SK-N-SH treated with all-trans-retinoic acid at 6 μM for 48 hours (cell line): ENCODE results near the gene CDKN2B-AS1.

Experiments used
- ATAC-seq: fragments of 200-7000 bp; cut with Tn5 transposase; 3 replicates; pipeline ENCODE4 v1.9.1; 2020; ENCODE audit warnings: mild to moderate bottlenecking, moderate library complexity
- ARNTL ChIP-seq: fragments of 450-650 bp; formaldehyde crosslinking; IDR thresholded peaks from 2 replicates; pipeline ENCODE4 v1.5.0; 2020; ENCODE audit warnings: low read depth, mild to moderate bottlenecking, moderate library complexity, borderline replicate concordance
- BACH2 ChIP-seq: fragments of 250-450 bp; sonication (Bioruptor Pico); IDR thresholded peaks from 2 replicates; pipeline ENCODE4 v1.9.0; 2021; ENCODE audit warnings: mild to moderate bottlenecking, borderline replicate concordance
- CSDC2 ChIP-seq: fragments of 250-450 bp; sonication (Bioruptor Pico); IDR thresholded peaks from 2 replicates; pipeline ENCODE4 v1.5.0; 2020; ENCODE audit warnings: mild to moderate bottlenecking, moderate library complexity
- ESRRG ChIP-seq: fragments of 250-450 bp; sonication (Bioruptor Pico); IDR thresholded peaks from 2 replicates; pipeline ENCODE4 v1.6.1; 2021; ENCODE audit warnings: mild to moderate bottlenecking
- GLIS3 ChIP-seq: fragments of 250-450 bp; sonication (Bioruptor Pico); IDR thresholded peaks from 2 replicates; pipeline ENCODE4 v1.5.0; 2020; ENCODE audit warnings: mild to moderate bottlenecking, moderate library complexity
- ISL1 ChIP-seq: fragments of 250-450 bp; sonication (Bioruptor Pico); IDR thresholded peaks from 2 replicates; pipeline ENCODE4 v2.1.2; 2022; ENCODE audit warnings: mild to moderate bottlenecking, moderate library complexity
- OSR1 ChIP-seq: fragments of 250-450 bp; sonication (Bioruptor Pico); IDR thresholded peaks from 2 replicates; pipeline ENCODE4 v1.8.0; 2022; ENCODE audit warnings: moderate library complexity, mild to moderate bottlenecking, inconsistent platforms
- PPARA ChIP-seq: fragments of 250-450 bp; sonication (Bioruptor Pico); IDR thresholded peaks from 2 replicates; pipeline ENCODE4 v1.5.0; 2020; ENCODE audit warnings: mild to moderate bottlenecking, borderline replicate concordance
- RARB ChIP-seq: fragments of 250-450 bp; sonication (Bioruptor Pico); IDR thresholded peaks from 2 replicates; pipeline ENCODE4 v1.8.0; 2021; ENCODE audit warnings: mild to moderate bottlenecking, moderate library complexity
- SNAI2 ChIP-seq: fragments of 250-450 bp; sonication (Bioruptor Pico); IDR thresholded peaks from 2 replicates; pipeline ENCODE4 v1.5.0; 2020; ENCODE audit warnings: mild to moderate bottlenecking, moderate library complexity
- TCF4 ChIP-seq: fragments of 250-450 bp; sonication (Bioruptor Pico); IDR thresholded peaks from 2 replicates; pipeline ENCODE4 v1.8.0; 2021; ENCODE audit warnings: mild to moderate bottlenecking, moderate library complexity, borderline replicate concordance
- ZC3H10 ChIP-seq: fragments of 250-450 bp; sonication (Bioruptor Pico); IDR thresholded peaks from 2 replicates; pipeline ENCODE4 v1.5.1; 2021; ENCODE audit warnings: mild to moderate bottlenecking, moderate library complexity
- ZFP3 ChIP-seq: fragments of 250-450 bp; sonication (Bioruptor Pico); IDR thresholded peaks from 2 replicates; pipeline ENCODE4 v1.5.0; 2020; ENCODE audit warnings: mild to moderate bottlenecking, moderate library complexity
- ZFP30 ChIP-seq: fragments of 450-650 bp; formaldehyde crosslinking; IDR thresholded peaks from 2 replicates; pipeline ENCODE4 v1.5.0; 2022; ENCODE audit warnings: mild to moderate bottlenecking, moderate library complexity
- ZNF565 ChIP-seq: fragments of 450-650 bp; formaldehyde crosslinking; conservative IDR thresholded peaks from 2 replicates; pipeline ENCODE4 v1.5.0; 2020; ENCODE audit warnings: low read depth, mild to moderate bottlenecking, moderate library complexity
- ZNF8 ChIP-seq: fragments of 450-650 bp; formaldehyde crosslinking; IDR thresholded peaks from 2 replicates; pipeline ENCODE4 v1.5.0; 2020; ENCODE audit warnings: mild to moderate bottlenecking, moderate library complexity
- TF ChIP-seq, protein P1 (sequence below): fragments of 250-450 bp; sonication (Bioruptor Pico); IDR thresholded peaks from 2 replicates; pipeline ENCODE4 v1.5.1; 2020; ENCODE audit warnings: low read depth, mild to moderate bottlenecking, moderate library complexity
- TF ChIP-seq, protein P2 (sequence below): fragments of 250-450 bp; sonication (Bioruptor Pico); IDR thresholded peaks from 2 replicates; pipeline ENCODE4 v1.5.1; 2021; ENCODE audit warnings: mild to moderate bottlenecking, moderate library complexity
- TF ChIP-seq, protein P3 (sequence below): fragments of 250-450 bp; sonication (Bioruptor Pico); IDR thresholded peaks from 2 replicates; pipeline ENCODE4 v1.5.0; 2020; ENCODE audit warnings: mild to moderate bottlenecking, moderate library complexity

The CDKN2B-AS1 gene

DNA sequence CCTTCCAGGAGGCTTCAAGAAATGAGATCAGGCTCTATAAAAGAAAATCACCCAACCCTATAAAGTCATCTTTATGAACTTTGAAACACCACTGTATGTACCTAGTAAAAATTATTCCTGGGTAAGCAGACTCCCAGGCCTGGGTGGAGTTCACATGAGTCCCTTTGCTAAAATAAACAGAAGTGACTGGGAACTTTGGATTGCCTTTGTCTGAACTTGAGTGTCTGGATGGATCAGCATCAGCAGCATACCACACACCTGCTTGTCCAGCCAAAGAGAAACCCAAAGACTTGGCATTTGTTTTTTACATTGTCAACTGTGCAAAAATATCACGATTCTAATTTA is 94.1 kb downstream of the CDKN2B-AS1 start:
- no peak for ATAC-seq
- TF ChIP-seq, protein P1, sequence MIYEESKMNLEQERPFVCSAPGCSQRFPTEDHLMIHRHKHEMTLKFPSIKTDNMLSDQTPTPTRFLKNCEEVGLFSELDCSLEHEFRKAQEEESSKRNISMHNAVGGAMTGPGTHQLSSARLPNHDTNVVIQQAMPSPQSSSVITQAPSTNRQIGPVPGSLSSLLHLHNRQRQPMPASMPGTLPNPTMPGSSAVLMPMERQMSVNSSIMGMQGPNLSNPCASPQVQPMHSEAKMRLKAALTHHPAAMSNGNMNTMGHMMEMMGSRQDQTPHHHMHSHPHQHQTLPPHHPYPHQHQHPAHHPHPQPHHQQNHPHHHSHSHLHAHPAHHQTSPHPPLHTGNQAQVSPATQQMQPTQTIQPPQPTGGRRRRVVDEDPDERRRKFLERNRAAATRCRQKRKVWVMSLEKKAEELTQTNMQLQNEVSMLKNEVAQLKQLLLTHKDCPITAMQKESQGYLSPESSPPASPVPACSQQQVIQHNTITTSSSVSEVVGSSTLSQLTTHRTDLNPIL, result no peak

DNA sequence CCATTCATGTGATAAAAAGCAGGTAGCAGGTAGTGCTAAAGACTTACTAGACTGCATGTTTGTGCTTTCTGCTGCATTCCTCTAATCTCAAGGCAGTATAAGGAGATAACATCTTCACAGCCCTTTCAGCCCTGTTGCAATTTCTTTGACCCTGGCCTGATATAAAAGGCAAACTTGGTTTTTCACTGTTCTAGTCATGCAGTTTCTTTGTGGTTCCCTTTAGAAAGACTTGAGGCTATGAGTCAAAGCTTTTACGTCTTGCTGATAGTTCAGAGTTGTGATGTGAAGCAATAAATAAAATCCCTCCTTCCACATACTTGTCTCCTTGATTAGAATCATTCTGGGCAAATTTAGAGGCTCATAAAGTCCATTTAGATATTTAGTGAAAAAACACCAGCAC is 103.1 kb downstream of the CDKN2B-AS1 start:
- TF ChIP-seq ZC3H10 (CRISPR knock-in tag) (0 out of 2 replicates have a peak, but pooled peaks have one; percentile 39), ISL1 (CRISPR knock-in tag) (peak; percentile 75), ZFP30 (CRISPR knock-in tag) (no peak)
- peak; percentile 86 for ATAC-seq

DNA sequence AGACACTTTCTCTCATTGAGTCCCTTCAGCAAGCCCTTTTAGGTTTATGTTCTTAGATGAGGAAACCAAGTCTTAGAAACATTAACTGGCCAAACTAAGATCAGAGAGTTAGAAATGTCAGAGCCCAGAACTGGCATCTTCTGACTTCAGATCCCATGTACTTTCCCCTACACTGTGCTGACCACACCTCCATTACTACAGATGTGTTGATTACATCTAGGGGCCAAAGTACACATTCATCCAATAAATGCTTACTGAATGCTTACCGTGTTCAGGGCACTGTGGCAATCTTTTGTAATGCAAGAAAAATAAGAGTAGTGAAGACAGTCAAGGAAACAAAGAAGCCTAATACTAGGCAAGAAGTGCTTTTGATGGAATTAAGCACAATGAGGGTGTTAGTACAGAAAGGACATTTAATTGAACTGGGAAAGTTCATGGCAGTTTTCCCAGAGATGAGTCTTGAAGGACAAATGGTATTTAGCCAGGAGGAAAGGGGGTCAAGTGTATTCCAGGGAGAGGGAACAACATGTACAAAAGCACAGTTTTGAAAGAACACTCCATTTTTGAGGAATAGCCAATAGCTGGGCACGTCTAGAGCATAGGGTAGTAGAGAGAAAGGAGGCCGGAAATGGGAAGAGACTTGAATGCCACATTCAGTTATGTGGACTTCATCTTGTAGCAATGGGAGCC is 104.2 kb downstream of the CDKN2B-AS1 start:
- TF ChIP-seq RARB (CRISPR knock-in tag) (no peak), ZNF565 (no peak), SNAI2 (no peak), CSDC2 (CRISPR knock-in tag) (no peak), ZFP30 (CRISPR knock-in tag) (no peak), ZFP3 (CRISPR knock-in tag) (no peak), ARNTL (CRISPR knock-in tag) (no peak), PPARA (CRISPR knock-in tag) (no peak)
- TF ChIP-seq, protein P2, sequence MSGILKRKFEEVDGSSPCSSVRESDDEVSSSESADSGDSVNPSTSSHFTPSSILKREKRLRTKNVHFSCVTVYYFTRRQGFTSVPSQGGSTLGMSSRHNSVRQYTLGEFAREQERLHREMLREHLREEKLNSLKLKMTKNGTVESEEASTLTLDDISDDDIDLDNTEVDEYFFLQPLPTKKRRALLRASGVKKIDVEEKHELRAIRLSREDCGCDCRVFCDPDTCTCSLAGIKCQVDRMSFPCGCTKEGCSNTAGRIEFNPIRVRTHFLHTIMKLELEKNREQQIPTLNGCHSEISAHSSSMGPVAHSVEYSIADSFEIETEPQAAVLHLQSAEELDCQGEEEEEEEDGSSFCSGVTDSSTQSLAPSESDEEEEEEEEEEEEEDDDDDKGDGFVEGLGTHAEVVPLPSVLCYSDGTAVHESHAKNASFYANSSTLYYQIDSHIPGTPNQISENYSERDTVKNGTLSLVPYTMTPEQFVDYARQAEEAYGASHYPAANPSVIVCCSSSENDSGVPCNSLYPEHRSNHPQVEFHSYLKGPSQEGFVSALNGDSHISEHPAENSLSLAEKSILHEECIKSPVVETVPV (CRISPR knock-in tag), result no peak
- TF ChIP-seq, protein P1, result no peak
- no peak for ATAC-seq

DNA sequence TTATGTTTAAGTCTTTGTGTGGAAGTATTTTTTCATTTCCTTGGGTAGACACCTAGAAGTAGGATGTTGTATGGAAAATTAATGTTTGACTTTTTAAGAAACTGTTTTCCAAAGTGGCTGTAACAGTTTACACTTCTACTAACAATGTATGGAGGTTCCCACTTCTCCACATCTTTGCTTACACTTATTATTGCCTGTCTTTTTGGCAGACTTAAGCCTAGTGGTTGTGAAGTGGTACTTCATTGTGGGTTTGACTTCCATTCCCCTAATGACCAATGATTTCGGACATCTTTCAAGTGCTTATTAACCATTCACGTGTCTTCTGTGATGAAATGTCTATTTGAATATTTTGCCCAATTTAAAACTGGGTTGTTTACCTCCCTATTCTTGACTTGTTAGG is 106.0 kb downstream of the CDKN2B-AS1 start:
- no peak for ATAC-seq
- TF ChIP-seq ZFP30 (CRISPR knock-in tag), result no peak
- no peak for TF ChIP-seq ZC3H10 (CRISPR knock-in tag)
- TF ChIP-seq, protein P3, sequence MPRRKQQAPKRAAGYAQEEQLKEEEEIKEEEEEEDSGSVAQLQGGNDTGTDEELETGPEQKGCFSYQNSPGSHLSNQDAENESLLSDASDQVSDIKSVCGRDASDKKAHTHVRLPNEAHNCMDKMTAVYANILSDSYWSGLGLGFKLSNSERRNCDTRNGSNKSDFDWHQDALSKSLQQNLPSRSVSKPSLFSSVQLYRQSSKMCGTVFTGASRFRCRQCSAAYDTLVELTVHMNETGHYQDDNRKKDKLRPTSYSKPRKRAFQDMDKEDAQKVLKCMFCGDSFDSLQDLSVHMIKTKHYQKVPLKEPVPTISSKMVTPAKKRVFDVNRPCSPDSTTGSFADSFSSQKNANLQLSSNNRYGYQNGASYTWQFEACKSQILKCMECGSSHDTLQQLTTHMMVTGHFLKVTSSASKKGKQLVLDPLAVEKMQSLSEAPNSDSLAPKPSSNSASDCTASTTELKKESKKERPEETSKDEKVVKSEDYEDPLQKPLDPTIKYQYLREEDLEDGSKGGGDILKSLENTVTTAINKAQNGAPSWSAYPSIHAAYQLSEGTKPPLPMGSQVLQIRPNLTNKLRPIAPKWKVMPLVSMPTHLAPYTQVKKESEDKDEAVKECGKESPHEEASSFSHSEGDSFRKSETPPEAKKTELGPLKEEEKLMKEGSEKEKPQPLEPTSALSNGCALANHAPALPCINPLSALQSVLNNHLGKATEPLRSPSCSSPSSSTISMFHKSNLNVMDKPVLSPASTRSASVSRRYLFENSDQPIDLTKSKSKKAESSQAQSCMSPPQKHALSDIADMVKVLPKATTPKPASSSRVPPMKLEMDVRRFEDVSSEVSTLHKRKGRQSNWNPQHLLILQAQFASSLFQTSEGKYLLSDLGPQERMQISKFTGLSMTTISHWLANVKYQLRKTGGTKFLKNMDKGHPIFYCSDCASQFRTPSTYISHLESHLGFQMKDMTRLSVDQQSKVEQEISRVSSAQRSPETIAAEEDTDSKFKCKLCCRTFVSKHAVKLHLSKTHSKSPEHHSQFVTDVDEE (CRISPR knock-in tag), result no peak
- TF ChIP-seq ZNF8 (CRISPR knock-in tag), result no peak
- TF ChIP-seq, protein P2 (CRISPR knock-in tag), result no peak
- TF ChIP-seq TCF4 (CRISPR knock-in tag), result no peak
- no peak for TF ChIP-seq GLIS3 (CRISPR knock-in tag)
- no peak for TF ChIP-seq PPARA (CRISPR knock-in tag)
- no peak for TF ChIP-seq SNAI2
- TF ChIP-seq OSR1 (CRISPR knock-in tag), result no peak
- TF ChIP-seq ESRRG (CRISPR knock-in tag), result no peak
- TF ChIP-seq RARB (CRISPR knock-in tag), result no peak
- TF ChIP-seq BACH2, result no peak
